ENCODE data around the gene ARL6IP4.

ARL6IP4 gene

DNA sequence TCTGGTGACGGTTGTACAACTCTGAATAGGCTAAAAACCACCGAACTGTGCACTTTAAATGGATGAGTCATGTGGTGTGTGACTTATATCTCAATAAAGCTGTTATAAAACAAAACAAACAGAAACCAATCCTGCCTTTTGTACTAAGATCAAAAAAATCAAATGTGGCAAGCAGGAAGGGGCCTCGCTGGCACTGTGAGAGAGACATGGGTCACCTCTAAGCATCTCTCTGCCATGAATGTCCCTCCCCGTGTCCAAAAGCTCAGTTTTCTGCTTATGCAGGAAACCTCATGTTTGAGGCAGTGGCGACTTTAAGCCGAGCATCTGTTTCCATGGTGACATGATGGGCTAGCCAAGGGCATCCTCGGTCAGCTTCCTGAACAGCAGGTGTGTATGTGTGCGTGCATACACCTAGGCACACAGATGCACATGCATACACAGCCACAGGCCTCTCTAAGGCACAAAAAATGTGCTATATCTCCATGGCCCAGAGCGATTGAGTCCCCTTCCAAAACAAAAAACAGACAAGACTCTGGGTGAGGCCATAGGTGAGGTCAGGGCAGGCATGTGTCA is 44.4 kb downstream of the ARL6IP4 start:
- Mint-ChIP-seq H3K9me3 (no peaks in the 10 kb centered on the region), H3K4me1 (no peaks in the 10 kb centered on the region), H3K4me3 (no peak overlapping the region), H3K27me3 (no peaks in the 10 kb centered on the region), H3K36me3 (peaks cover 11% of the 10 kb centered on the region), H3K27ac (no peak overlapping the region)
- ATAC-seq: no peak

DNA sequence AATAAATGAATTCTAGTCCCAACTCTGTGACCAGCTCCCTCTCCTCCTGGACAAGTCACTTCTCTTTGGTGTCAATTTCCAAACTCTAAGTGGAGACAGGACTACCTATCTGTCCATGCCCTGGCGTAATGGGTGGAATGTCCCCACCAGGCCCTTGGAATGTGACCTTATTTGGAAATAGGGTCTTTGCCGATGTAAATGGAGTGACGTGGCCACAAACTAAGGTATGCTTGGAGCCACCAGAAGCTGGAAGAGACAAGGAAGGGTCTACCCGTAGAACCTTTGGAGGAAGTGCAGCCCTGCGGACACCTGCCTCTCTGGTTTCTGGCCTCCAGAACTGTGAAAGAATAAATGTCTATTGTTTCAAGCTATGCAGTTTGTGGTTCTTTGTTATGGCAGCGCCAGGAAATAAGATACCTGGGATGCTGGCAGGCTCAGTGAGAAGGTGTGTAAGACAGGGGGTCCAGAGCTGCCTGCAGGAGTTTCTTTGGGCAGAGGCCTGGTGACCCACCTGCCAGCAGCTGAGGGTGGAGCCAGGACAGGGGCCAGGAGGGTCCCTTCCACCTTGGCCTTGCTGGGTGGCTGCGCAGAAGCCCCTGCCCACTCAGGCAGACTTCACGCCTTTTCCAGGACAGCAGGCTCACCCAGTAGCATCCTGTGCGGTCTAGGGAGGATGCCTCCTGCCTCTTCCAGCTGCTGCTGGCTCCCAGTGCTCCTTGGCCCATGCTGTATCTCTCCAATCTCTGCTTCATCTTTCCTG is 45.8 kb downstream of the ARL6IP4 start:
- Mint-ChIP-seq H3K9me3 (no peaks in the 10 kb centered on the region), H3K27me3 (no peaks in the 10 kb centered on the region), H3K27ac (no peak overlapping the region), H3K4me1 (no peaks in the 10 kb centered on the region), H3K36me3 (peaks cover 6% of the 10 kb centered on the region), H3K4me3 (no peak overlapping the region)
- ATAC-seq: no peak

DNA sequence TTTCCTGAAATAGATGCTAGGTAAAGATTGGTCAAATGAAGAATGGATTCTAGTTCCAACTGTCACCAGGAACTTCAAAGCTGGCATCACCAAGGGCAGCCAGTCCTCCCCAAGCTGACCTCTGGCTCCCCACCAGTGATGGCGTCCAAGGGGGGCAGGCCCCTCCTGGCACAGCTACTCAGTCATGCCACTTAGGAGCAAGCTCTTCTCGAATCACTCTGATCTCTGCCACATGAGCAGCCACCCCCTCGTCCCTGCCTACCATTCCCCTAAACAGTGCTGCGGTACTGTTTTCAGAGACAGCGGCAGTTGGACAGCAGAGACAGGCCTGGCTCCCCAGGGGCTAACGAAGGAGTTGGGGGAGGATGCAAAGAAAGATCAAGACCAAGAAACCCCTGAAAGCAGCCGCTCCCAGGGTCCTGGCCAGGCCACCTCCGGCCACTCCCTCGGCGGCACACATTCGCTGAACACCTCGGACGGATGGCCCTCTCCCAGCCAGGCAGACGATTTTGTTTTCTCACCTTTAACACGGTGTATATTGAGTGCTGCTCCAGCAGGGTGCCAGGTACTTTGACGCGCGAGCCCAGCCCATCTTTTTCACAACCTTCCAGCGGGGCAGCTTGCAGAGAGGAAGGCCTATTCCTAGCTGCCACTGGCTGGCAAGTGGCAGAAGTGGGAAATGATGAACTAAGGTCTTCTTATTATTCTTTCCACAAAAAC is 47.4 kb downstream of the ARL6IP4 start:
- ATAC-seq: no peak
- no peaks in the 10 kb centered on the region for H3K4me1 Mint-ChIP-seq
- peaks cover 6% of the 10 kb centered on the region for H3K36me3 Mint-ChIP-seq
- no peak overlapping the region for H3K4me3 Mint-ChIP-seq
- no peaks in the 10 kb centered on the region for H3K27me3 Mint-ChIP-seq
- no peaks in the 10 kb centered on the region for H3K9me3 Mint-ChIP-seq
- H3K27ac Mint-ChIP-seq: no peak overlapping the region

DNA sequence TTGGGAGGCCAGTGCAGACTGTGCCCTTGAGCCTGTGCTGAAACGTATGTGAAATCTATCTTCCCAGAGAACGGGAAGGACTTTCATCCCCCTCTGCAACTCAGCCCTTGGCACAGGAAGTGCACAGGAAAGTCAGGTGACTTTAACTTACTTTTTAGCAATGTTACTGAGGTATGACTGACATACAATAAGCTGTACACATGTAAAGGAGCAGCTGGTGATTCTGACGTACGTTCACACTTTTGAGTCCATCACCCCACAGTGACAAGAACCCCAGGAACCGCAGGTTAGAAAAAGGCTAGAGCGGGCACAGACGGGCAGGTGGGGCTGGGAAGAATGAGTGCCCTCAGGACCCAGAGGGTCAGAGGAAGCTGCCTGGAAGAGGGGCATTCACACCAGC is 48.0 kb downstream of the ARL6IP4 start:
- Mint-ChIP-seq H3K4me3 (no peak overlapping the region), H3K4me1 (peaks cover 2% of the 10 kb centered on the region), H3K36me3 (peaks cover 11% of the 10 kb centered on the region), H3K27ac (no peak overlapping the region), H3K9me3 (no peaks in the 10 kb centered on the region), H3K27me3 (no peaks in the 10 kb centered on the region)
- no peak for ATAC-seq

DNA sequence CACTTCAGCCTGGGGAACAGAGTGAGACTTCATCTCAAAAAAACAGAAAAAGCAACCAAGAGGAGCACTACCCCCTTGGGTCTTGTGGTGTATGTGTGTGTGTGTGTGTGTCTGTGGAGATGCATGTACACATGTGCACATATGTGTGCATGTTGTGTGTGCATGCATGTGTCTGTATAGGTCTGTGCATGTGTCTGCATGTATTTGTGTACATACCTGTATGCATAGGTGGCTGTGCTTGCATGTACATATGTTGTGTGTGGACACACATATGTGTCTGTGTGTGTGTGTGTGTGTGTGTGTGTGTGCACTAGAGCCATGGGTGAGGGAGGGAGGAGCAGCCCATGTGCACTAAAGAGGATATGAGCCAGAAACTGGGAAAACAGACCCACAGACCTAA is 49.1 kb downstream of the ARL6IP4 start:
- no peak overlapping the region for H3K27ac Mint-ChIP-seq

DNA sequence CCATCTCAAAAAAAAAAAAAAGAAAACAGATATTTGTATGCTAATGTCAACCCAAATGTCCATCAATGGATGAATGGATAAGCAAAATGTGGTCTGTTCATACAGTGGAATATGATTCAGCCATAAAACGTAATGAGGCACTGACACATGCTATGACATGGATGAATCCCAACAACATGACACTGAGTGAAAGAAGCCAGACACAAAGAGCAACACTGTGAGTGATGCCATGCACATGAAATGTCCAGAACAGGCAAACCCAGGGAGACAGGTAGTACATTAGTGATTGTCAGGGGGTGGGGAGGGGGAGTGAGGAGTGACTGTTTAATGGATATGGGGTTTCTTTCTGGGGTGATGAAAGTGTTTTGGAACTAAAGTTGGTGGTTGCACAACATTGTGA is 50.2 kb downstream of the ARL6IP4 start:
- Mint-ChIP-seq H3K4me1 (peaks cover 8% of the 10 kb centered on the region), H3K27me3 (no peaks in the 10 kb centered on the region)

More for the DNA sequence above, 49.1 kb downstream of the ARL6IP4 start:
- no peak for ATAC-seq
- Mint-ChIP-seq H3K36me3 (peaks cover 16% of the 10 kb centered on the region), H3K4me1 (peaks cover 8% of the 10 kb centered on the region), H3K9me3 (no peaks in the 10 kb centered on the region), H3K4me3 (no peak overlapping the region), H3K27me3 (no peaks in the 10 kb centered on the region)

DNA sequence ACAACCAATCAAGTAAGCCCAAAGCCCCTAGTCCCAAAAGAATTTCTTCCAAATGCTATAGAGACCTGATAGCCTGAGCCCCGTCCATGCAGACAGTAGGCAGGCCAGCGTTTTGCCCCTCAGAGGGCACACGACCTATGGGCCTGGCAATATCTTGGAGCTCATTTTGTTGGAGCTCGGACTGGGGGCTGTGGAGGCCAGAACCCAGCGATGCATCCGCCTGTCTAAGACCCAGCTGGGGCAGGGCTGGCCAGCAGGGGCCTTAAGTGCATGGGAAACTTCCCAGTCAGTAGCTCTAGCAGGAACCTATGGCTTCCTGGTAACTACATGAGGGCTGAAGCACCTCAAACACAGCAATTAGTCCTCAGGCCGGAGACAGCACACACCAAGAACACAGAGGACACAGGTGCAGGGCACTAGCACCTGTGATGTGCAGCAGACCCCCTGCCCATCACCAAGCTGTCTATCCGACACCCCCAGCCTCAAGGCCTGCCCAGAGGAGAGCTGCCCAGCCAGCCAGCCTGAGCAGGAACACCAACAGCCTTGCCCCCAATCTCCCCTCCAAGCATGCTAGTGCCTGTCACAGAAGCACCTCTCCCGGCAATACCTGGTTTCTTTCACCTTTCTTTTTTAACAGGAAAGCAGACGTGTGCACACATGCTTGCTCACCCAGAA is 50.8 kb downstream of the ARL6IP4 start:
- Mint-ChIP-seq H3K27ac (no peak overlapping the region), H3K27me3 (no peaks in the 10 kb centered on the region), H3K4me1 (peaks cover 8% of the 10 kb centered on the region), H3K4me3 (no peak overlapping the region), H3K9me3 (no peaks in the 10 kb centered on the region), H3K36me3 (peaks cover 16% of the 10 kb centered on the region)
- no peak for ATAC-seq

More for the DNA sequence above, 50.2 kb downstream of the ARL6IP4 start:
- Mint-ChIP-seq H3K27ac (no peak overlapping the region), H3K36me3 (peaks cover 16% of the 10 kb centered on the region), H3K4me3 (no peak overlapping the region), H3K9me3 (no peaks in the 10 kb centered on the region)
- no peak for ATAC-seq
